GM23338 (cell line): ENCODE measurements around the gene SHISA7.
A peak's percentile ranks its signal among the peaks of the same experiment; 100 is the strongest.

Experiments
- CREB1 ChIP-seq: fragments of 250-450 bp; sonication (Bioruptor Pico); IDR thresholded peaks from 2 replicates; pipeline ENCODE4 v1.5.0; 2020; ENCODE audit warnings: low read depth, mild to moderate bottlenecking, moderate library complexity
- EZH2 ChIP-seq: fragments of 200-600 bp; sonication (generic); IDR thresholded peaks from one replicate; pipeline ENCODE4 v1.8.0; 2017; ENCODE audit warnings: antibody characterized with exemption, mild to moderate bottlenecking, low read depth; ENCODE audit not compliant: unreplicated experiment
- EZH2phosphoT487 ChIP-seq: fragments of 200-600 bp; sonication (generic); IDR thresholded peaks from one replicate; pipeline ENCODE4 v1.8.1; 2018; ENCODE audit warnings: antibody characterized with exemption; ENCODE audit not compliant: unreplicated experiment
- POLR2AphosphoS5 ChIP-seq: IDR thresholded peaks from 2 replicates; pipeline ENCODE4 v1.6.1; 2016; ENCODE audit warnings: antibody characterized with exemption, low read depth
- TF ChIP-seq, protein P1 (sequence below), 2 experiments: fragments of 200-600 bp in 1 of 2; sonication (generic) in 1 of 2; conservative IDR thresholded peaks; 2 replicates each; pipeline versions ENCODE4 v1.5.1 to v1.6.1; 2016 to 2017; ENCODE audit warnings: antibody characterized with exemption in 2 of 2, low read depth in 2 of 2, mild to moderate bottlenecking in 2 of 2, moderate library complexity in 1 of 2
- TF ChIP-seq, protein P2 (sequence below): IDR thresholded peaks from one replicate; pipeline ENCODE4 v1.6.1; 2018; ENCODE audit warnings: antibody characterized with exemption; ENCODE audit not compliant: unreplicated experiment

DNA sequence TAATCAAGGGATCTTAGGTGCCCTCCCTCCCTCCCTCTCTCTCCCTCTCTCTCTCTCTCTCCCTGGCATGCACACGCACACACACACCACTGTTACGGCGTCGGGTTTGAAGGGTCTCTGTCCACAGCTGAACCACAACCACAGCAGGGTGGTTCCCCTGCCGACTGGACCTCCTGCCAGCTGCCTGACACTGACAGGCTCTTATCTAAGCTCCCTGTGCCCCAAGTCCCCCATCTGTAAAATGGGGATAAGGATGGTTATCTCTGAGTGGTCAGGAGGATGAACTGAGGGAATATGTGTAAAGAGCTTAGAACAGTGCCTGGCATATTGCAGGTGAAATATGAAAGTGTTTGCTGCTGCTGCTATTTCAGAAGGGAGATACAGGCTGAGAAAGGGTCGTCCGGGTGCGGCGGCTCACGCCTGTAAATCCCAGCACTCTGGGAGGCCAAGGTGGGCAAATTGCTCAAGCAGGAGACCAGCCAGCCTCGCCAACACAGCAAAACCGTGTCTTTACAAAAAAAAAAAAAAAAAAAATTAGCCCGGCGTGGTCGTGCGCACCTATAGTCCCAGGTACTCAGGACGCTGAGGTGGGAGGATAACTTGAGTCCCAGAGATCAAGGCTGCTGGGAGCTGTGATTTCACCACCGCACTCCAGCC lies 852 bp upstream of the SHISA7 start:
- TF ChIP-seq CREB1 (CRISPR knock-in tag) (no peak), EZH2 (peak; percentile 34), POLR2AphosphoS5 (no peak), EZH2phosphoT487 (no peak)
- TF ChIP-seq, protein P1, sequence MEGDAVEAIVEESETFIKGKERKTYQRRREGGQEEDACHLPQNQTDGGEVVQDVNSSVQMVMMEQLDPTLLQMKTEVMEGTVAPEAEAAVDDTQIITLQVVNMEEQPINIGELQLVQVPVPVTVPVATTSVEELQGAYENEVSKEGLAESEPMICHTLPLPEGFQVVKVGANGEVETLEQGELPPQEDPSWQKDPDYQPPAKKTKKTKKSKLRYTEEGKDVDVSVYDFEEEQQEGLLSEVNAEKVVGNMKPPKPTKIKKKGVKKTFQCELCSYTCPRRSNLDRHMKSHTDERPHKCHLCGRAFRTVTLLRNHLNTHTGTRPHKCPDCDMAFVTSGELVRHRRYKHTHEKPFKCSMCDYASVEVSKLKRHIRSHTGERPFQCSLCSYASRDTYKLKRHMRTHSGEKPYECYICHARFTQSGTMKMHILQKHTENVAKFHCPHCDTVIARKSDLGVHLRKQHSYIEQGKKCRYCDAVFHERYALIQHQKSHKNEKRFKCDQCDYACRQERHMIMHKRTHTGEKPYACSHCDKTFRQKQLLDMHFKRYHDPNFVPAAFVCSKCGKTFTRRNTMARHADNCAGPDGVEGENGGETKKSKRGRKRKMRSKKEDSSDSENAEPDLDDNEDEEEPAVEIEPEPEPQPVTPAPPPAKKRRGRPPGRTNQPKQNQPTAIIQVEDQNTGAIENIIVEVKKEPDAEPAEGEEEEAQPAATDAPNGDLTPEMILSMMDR (conservative IDR thresholded peaks at IDR 0.05; ENCODE audit: low read depth in 2 of 2), result no peak
- TF ChIP-seq, protein P2, sequence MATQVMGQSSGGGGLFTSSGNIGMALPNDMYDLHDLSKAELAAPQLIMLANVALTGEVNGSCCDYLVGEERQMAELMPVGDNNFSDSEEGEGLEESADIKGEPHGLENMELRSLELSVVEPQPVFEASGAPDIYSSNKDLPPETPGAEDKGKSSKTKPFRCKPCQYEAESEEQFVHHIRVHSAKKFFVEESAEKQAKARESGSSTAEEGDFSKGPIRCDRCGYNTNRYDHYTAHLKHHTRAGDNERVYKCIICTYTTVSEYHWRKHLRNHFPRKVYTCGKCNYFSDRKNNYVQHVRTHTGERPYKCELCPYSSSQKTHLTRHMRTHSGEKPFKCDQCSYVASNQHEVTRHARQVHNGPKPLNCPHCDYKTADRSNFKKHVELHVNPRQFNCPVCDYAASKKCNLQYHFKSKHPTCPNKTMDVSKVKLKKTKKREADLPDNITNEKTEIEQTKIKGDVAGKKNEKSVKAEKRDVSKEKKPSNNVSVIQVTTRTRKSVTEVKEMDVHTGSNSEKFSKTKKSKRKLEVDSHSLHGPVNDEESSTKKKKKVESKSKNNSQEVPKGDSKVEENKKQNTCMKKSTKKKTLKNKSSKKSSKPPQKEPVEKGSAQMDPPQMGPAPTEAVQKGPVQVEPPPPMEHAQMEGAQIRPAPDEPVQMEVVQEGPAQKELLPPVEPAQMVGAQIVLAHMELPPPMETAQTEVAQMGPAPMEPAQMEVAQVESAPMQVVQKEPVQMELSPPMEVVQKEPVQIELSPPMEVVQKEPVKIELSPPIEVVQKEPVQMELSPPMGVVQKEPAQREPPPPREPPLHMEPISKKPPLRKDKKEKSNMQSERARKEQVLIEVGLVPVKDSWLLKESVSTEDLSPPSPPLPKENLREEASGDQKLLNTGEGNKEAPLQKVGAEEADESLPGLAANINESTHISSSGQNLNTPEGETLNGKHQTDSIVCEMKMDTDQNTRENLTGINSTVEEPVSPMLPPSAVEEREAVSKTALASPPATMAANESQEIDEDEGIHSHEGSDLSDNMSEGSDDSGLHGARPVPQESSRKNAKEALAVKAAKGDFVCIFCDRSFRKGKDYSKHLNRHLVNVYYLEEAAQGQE, result no peak
